ENCODE measurements around the gene AP2M1. TPM values are rescaled to one million over a fixed set of nuclear protein-coding genes. Genes with fewer than 3 reads are reported as not detected.

The AP2M1 gene
- total RNA-seq, 1 experiment from 2014 or later = 194 TPM

DNA sequence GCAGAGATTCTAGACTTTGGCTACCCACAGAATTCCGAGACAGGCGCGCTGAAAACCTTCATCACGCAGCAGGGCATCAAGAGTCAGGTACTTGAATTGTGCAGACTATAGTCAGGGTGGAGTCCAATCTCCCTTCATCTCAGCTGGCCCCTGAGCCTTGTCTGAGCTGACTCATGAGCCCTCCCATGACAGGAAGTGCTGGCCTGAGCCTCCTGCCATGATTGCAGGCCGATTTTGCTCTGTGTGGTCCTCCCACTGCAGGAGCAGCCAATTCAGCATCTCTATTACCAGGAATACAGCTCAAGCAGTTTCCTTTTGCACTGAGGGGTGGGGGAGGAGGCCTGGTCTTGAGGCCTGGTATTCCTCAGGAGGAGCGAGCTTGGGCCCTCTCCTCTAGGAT is 5.5 kb downstream of the AP2M1 start:
- no peak for DNase-seq
- Histone ChIP-seq H3K4me1 (peaks cover 19% of the 10 kb centered on the region), H3K36me3 (peaks cover 55% of the 10 kb centered on the region), H3K9me3 (replicated peaks) (no peaks in the 10 kb centered on the region), H3K4me3 (no peak overlapping the region), H3K27me3 (no peaks in the 10 kb centered on the region), H3K27ac (no peak overlapping the region)

DNA sequence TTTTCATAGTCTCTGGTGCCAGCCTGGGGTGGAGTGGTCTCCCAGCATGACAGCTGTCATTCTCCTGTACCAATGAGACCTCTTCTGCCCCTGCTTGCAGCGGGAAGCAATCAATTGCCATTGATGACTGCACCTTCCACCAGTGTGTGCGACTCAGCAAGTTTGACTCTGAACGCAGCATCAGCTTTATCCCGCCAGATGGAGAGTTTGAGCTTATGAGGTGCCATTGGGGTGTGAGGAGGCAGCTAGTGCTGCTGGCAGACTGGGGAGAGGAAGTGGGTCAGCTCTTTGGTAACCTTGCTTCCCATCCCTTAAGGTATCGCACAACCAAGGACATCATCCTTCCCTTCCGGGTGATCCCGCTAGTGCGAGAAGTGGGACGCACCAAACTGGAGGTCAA is 6.9 kb downstream of the AP2M1 start:
- Histone ChIP-seq H3K4me1 (peaks cover 20% of the 10 kb centered on the region), H3K9me3 (replicated peaks) (no peaks in the 10 kb centered on the region), H3K36me3 (peaks cover 55% of the 10 kb centered on the region), H3K27ac (no peak overlapping the region), H3K4me3 (no peak overlapping the region), H3K27me3 (no peaks in the 10 kb centered on the region)
- no peak for DNase-seq

DNA sequence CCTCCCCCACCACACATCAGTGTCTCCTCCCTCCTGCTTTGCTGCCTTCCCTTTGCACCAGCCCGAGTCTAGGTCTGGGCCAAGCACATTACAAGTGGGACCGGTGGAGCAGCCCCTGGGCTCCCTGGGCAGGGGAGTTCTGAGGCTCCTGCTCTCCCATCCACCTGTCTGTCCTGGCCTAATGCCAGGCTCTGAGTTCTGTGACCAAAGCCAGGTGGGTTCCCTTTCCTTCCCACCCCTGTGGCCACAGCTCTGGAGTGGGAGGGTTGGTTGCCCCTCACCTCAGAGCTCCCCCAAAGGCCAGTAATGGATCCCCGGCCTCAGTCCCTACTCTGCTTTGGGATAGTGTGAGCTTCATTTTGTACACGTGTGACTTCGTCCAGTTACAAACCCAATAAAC is 9.0 kb downstream of the AP2M1 start:
- H3K9me3 ChIP-seq (replicated peaks) = no peaks in the 10 kb centered on the region
- H3K4me1 ChIP-seq = peaks cover 18% of the 10 kb centered on the region
- peaks cover 42% of the 10 kb centered on the region for H3K36me3 ChIP-seq
- no peak overlapping the region for H3K27ac ChIP-seq
- H3K27me3 ChIP-seq = no peaks in the 10 kb centered on the region
- no peak overlapping the region for H3K4me3 ChIP-seq
- DNase-seq = no peak

DNA sequence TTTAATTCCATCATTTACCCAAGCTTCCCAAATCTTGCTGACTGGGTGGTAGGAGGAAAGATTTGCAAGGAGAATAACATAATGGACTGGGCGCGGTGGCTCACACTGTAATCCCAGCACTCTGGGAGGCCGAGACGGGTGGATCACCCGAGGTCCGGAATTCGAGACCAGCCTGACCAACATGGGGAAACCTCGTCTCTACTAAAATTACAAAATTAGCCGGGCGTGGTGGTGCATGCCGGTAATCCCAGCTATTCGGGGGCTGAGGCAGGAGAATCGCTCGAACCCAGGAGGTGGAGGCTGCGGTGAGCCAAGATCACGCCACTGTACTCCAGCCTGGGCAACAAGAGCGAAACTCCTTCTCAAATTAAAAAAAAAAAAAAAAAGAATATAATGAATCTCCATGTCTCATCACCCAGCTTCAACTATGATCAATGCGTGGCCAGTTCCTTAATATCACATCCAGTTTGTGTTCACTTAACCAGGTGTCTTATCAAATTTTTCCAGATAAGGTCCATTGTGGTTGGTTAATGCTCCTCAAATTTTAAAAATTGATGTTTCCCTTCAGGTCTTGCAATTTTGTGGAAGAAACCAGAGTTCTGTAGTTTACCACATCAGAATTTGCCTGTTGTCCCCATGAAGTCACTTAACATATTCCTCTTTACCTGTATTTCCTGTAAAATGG is 10.0 kb downstream of the AP2M1 start:
- no peak for DNase-seq
- H3K4me3 ChIP-seq = peak overlapping the region; percentile 96
- H3K27me3 ChIP-seq = no peaks in the 10 kb centered on the region
- H3K9me3 ChIP-seq (replicated peaks) = no peaks in the 10 kb centered on the region
- peaks cover 18% of the 10 kb centered on the region for H3K4me1 ChIP-seq
- H3K27ac ChIP-seq = peak overlapping the region; percentile 82
- H3K36me3 ChIP-seq = peaks cover 38% of the 10 kb centered on the region

DNA sequence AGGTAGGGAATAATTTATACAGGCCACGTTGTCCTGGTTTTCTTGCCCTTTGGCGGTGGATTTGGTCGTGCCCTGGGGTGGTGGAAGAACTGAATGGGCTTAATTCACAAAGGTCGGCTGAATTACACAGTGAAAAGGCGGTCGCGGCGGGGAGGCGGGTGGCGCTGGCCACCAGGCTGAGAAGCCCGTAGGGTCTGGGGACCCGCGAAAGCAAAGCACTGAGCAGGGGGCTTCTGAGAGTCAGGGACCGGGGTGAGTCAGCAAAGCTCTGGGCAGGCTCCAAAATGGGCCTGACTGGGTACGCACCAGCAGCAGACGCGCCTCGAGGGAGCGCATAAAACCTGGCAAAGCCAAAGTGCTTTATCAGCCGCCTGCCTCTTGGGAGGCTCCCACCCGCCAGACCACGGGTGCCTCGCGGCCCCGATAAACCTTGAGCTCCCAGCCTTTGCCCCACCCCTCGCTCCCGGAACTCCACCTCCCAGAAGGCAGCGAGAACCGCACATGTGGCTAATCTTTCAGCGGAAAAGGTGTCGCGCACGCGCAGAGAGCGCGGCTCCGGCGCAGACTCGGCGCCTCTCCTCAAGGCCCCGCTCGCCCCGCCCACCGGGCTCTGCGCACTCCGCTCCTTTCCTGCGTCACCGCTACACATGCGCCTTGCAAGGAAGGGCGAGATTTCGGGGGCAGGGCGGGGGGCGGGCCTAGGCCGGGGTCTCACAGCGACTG is 11.0 kb downstream of the AP2M1 start:
- DNase-seq = peak; percentile 98 to 99
- Histone ChIP-seq H3K4me1 (peaks cover 18% of the 10 kb centered on the region), H3K9me3 (replicated peaks) (no peaks in the 10 kb centered on the region), H3K27me3 (no peaks in the 10 kb centered on the region), H3K36me3 (peaks cover 32% of the 10 kb centered on the region), H3K27ac (peak overlapping the region; percentile 82), H3K4me3 (peak overlapping the region; percentile 96)

DNA sequence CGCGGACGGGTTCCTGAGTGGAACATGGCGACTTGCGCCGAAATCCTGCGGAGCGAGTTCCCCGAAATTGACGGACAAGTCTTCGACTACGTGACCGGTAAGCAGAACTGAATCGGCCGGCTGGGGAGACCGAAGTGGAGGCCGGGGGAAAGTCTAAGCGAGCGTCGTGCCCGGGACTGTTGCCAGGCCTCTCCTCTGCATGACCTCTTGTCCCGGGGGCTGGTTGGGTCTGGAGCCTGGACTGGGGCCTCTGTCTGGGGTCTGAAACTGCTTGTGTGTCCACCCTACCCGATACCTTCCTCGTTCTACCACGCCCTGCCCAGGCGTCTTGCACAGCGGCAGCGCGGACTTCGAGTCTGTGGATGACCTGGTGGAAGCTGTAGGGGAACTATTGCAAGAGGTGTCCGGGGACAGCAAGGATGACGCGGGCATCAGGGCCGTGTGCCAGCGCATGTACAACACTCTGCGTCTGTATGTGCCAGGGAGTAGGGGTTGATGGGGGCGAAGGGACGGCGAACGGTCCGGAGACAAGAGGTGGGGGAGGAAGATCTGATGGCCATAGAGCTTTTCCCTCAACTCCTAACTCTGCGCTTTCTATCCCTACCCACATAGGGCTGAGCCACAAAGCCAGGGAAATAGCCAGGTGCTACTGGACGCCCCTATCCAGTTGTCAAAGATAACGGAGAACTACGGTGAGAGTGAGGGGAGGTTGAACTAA is 11.7 kb downstream of the AP2M1 start, which contains the start of gene ABCF3:
Gene ABCF3 (plus strand): TSS at position 16 of the 718 bp plus-strand sequence. CDS start 9 bp downstream, at position 25.
- no peaks in the 10 kb centered on the region for H3K27me3 ChIP-seq
- H3K4me3 ChIP-seq = peak within 1 kb of the TSS; percentile 96
- no peaks in the 10 kb centered on the region for H3K9me3 ChIP-seq (replicated peaks)
- no peak for DNase-seq
- H3K36me3 ChIP-seq = peaks cover 36% of the 10 kb centered on the region
- peak within 1 kb of the TSS; percentile 82 for H3K27ac ChIP-seq
- H3K4me1 ChIP-seq = peaks cover 18% of the 10 kb centered on the region

DNA sequence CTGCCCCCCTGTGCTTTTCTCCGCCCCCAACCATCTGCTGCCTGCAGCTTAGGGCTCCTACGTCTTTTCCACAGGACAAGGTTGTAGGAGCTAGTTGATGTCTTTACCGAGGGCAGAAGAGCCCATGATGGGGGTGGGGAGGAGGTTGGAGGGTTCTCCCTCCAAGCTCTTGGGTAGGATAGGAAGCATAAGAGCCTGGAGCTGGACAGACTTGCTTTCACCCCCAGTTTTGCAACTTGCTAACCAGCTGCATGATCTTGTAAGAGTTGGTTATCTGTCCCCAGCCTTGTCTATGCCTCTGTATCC is 12.2 kb downstream of the AP2M1 start:
- H3K27me3 ChIP-seq = no peaks in the 10 kb centered on the region
- peak overlapping the region; percentile 96 for H3K4me3 ChIP-seq
- H3K27ac ChIP-seq = no peak overlapping the region; the same call in 1 of the 2 replicates
- no peak for DNase-seq
- peaks cover 34% of the 10 kb centered on the region for H3K36me3 ChIP-seq
- H3K9me3 ChIP-seq (replicated peaks) = no peaks in the 10 kb centered on the region
- H3K4me1 ChIP-seq = peaks cover 18% of the 10 kb centered on the region

DNA sequence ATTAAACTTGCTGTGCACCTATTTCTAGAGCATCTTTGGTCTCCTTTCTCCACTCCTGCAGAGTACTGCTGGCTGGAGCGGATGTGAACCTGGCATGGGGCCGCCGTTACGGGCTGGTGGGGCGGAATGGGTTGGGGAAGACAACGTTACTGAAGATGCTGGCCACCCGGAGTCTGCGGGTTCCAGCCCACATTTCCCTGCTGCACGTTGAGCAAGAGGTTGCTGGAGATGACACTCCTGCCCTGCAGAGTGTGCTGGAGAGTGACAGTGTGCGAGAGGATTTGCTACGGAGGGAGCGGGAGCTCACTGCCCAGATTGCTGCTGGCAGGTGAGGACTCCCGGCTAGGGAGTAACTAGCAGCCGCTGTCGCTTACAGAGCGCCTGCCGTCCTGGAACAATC is 13.4 kb downstream of the AP2M1 start:
- no peak overlapping the region for H3K4me3 ChIP-seq

DNA sequence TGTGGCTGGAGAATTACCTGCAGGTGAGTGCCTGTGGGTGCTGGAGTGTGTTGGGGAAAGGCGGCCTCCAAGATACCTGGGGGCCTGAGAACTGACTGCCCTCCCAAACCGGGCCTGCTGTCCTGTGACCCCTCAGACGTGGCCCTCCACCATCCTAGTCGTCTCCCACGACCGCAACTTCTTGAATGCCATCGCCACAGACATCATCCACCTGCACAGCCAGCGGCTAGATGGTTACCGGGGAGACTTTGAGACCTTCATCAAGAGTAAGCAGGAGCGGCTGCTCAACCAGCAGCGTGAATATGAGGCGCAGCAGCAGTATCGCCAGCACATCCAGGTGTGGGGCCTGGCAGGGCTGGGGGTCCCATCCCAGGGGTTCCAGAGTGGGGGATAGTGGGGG is 14.8 kb downstream of the AP2M1 start:
- Histone ChIP-seq H3K9me3 (replicated peaks) (no peaks in the 10 kb centered on the region), H3K4me3 (no peak overlapping the region), H3K4me1 (peaks cover 13% of the 10 kb centered on the region), H3K27ac (no peak overlapping the region), H3K36me3 (peaks cover 23% of the 10 kb centered on the region; the same call in 1 of the 2 replicates), H3K27me3 (no peaks in the 10 kb centered on the region)
- no peak for DNase-seq

More for the DNA sequence above, 13.4 kb downstream of the AP2M1 start:
- Histone ChIP-seq H3K4me1 (peaks cover 18% of the 10 kb centered on the region), H3K36me3 (peaks cover 31% of the 10 kb centered on the region), H3K9me3 (replicated peaks) (no peaks in the 10 kb centered on the region), H3K27me3 (no peaks in the 10 kb centered on the region), H3K27ac (no peak overlapping the region)
- DNase-seq = no peak

DNA sequence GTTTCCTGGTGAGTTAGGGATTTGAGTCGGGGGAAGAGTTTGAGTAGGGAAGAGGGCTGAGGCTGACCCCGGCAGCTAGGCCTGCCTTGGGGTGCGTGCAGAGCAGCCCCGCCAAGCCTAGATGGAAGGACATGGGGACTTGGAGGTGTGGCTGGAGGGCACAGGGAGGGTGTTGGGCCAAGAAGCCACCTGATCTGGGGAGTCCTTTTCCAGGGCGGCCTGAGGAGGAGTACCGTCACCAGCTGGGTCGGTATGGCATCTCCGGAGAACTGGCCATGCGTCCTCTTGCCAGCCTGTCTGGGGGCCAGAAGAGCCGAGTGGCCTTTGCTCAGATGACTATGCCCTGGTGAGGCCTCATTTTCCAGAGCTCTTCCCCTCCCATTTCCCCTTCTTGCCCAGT is 18.2 kb downstream of the AP2M1 start:
- Histone ChIP-seq H3K27ac (no peak overlapping the region), H3K36me3 (peaks cover 23% of the 10 kb centered on the region; the same call in 1 of the 2 replicates), H3K27me3 (no peaks in the 10 kb centered on the region), H3K4me3 (no peak overlapping the region), H3K4me1 (no peaks in the 10 kb centered on the region), H3K9me3 (replicated peaks) (no peaks in the 10 kb centered on the region)
- no peak for DNase-seq

DNA sequence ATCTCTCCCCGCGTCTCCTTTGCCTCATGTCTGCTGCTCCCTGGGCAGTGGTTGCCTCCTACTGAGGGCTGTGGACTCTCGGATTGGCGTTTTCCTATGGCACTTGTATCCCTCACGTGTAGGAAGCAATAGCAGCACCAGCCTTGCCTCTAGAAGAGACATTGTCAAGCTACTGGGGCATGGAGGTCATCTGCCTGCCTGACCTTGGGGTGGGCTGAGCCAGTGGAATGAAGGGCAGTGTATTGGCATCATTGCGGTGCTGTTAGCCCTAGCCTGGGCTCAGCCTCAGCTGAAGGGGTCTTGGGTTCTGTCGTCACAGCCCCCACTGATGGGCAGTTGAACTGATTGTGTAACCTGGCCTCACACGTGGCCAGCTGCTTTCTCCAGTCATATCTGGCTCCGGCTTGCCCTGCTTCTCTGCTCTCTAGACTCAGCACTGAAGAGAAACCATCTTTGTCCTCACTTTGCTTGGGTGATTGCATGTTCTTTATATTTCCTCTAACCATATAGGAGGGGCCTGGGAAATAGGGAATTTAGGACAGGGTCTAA is 19.4 kb downstream of the AP2M1 start:
- H3K9me3 ChIP-seq (replicated peaks) = no peaks in the 10 kb centered on the region
- H3K36me3 ChIP-seq = peaks cover 20% of the 10 kb centered on the region; the same call in 1 of the 2 replicates
- no peak overlapping the region for H3K4me3 ChIP-seq
- no peak overlapping the region for H3K27ac ChIP-seq
- no peaks in the 10 kb centered on the region for H3K27me3 ChIP-seq
- DNase-seq = no peak
- H3K4me1 ChIP-seq = no peaks in the 10 kb centered on the region

DNA sequence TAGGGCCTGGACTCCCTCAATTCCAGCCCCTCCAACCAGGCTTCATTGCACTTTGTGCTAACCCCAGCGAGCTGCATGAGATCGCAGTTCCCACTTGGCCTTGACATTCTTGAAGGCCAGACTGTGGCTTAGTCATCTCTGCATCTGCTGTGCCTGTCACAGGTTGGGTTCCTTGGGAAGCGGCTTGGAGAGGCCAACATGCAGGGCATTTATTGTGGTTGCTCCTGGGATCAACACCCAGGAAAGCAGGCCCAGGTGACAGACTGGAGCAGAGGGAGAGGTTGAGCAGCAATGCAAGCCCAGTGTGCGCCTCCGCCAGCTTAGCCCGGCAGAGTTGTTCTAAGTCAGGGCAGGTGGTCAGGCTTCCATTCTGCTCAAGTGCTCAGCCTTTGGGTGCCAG is 21.9 kb downstream of the AP2M1 start:
- H3K4me3 ChIP-seq = no peak overlapping the region
- H3K4me1 ChIP-seq = no peaks in the 10 kb centered on the region
- peaks cover 9% of the 10 kb centered on the region; the same call in 1 of the 2 replicates for H3K36me3 ChIP-seq
- no peak overlapping the region for H3K27ac ChIP-seq
- H3K9me3 ChIP-seq (replicated peaks) = no peaks in the 10 kb centered on the region
- no peaks in the 10 kb centered on the region for H3K27me3 ChIP-seq
- DNase-seq = peak; percentile 34 to 37

DNA sequence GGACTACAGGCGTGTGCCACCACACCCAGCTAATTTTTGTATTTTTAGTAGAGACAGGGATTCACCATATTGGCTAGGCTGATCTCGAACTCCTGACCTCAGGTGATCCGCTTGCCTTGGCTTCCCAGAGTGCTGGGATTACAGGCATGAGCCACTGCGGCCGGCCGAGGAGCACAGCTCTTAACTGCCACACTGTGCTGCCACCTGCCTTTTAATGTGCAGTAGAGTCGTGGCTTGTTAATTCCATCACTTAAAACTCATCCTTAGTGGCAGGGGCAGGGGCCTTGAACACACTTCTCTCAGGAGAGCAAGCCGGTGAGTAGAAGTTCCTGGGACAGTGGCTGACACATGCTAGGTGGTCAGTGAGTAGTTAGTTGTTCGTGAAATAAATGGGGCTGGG is 23.9 kb downstream of the AP2M1 start:
- Histone ChIP-seq H3K36me3 (no peaks in the 10 kb centered on the region; the same call in 1 of the 2 replicates), H3K4me3 (no peak overlapping the region)
- DNase-seq = no peak

DNA sequence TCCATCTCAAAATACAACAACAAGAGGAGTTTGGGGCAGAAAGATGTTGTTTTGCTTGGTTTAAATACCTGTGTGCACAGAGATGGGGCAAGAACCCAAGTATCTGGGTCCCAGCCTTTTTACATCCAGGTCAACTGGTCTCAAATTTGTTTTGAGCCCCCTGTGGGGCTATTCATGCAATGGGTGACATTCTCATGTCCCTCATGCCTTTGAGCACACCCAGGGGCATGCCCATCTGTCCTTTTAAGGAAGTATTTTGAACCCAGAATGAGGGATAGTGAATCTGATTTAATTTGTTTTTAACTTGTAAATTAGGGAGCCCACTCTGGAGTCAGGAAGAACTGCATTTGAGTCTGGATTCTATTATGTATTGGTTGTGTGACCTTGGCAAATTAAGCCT is 26.2 kb downstream of the AP2M1 start:
- Histone ChIP-seq H3K9me3 (replicated peaks) (no peaks in the 10 kb centered on the region), H3K4me1 (no peaks in the 10 kb centered on the region), H3K4me3 (no peak overlapping the region), H3K36me3 (no peaks in the 10 kb centered on the region), H3K27ac (no peak overlapping the region), H3K27me3 (no peaks in the 10 kb centered on the region)
- no peak for DNase-seq

More for the DNA sequence above, 23.9 kb downstream of the AP2M1 start:
- H3K27ac ChIP-seq = no peak overlapping the region
- H3K9me3 ChIP-seq (replicated peaks) = no peaks in the 10 kb centered on the region
- H3K4me1 ChIP-seq = no peaks in the 10 kb centered on the region
- H3K27me3 ChIP-seq = no peaks in the 10 kb centered on the region

DNA sequence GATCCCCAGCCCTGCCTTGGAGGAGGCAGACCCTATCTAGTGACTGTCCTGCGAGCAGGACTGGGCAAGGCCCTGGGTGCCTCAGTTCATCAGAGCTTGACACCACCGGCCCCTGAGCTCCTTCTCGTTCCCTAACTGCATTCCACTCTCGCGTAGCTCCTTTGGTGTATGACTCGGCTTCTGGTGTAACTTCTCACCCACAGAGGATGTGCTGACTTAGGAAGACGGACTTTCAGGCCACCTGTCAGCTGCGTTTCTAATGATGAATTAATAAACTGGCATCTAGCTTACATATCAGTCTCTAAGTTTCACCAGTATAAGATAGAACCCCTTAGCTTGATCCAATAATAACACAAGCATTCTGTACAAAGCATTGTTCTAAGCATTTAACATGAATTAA is 28.9 kb downstream of the AP2M1 start:
- H3K27ac ChIP-seq = no peak overlapping the region
- no peaks in the 10 kb centered on the region for H3K27me3 ChIP-seq
- H3K4me3 ChIP-seq = no peak overlapping the region
- H3K4me1 ChIP-seq = no peaks in the 10 kb centered on the region
- no peaks in the 10 kb centered on the region for H3K9me3 ChIP-seq (replicated peaks)
- no peak for DNase-seq
- H3K36me3 ChIP-seq = no peaks in the 10 kb centered on the region
